Measurements from ENCODE around the gene YRDC.
A peak's percentile ranks its signal among the peaks of the same experiment; 100 is the strongest.

Gene YRDC

DNA sequence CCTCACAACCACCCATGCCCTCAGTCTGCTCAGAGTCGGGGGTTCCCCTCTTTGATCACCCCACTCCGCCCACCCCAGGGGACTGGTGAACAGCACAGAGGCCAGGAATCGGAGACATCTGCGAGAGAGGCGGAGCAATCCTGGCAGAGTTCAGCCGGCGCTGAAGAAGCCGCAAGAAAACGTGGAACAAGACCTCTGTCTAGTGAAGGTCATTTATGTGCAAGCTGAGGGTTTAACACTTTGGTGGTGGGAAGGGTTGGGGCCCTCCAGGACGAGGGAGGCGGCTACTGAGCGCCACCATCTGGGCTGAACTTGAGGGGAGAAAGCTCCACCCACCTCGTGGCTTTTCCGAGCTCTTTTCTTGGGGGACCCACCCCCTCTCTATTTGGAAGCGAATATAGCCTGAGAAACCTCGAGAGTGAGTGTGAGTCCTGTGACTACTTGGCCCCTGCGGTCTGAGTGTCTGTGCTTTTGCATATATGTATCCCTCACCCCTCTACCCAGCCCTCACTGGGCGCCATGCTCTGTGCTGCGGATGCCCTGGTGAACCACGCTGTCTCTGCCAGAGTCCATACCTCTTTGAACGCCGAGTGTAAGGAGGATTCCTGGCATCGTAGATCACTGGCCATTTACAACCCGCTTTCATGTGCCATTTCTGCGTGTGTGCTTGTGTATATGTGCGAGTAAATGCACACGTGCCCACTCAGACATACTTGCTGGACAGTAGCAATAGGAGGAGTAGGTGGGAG lies 41.9 kb downstream of the YRDC start:
- H3K27me3 ChIP-seq (ENCODE audit: control insufficient read depth, insufficient read depth, low read length) = peaks cover 77% of the 10 kb centered on the region
- peak overlapping the region; percentile 59 for H3K4me3 ChIP-seq (ENCODE audit: low read depth, low read length)

GRCh38 chr1:37764888-37765441 lies 43.0 kb downstream of the YRDC start, which contains the start of gene EPHA10:
TSS of gene EPHA10 (minus strand) at chr1:37765120. CDS start at chr1:37765066, 54 bp downstream.
- H3K36me3 ChIP-seq (ENCODE audit: control insufficient read depth, insufficient read depth, low read length) = no peaks in the 10 kb centered on the region
- peak within 1 kb of the TSS; percentile 59 for H3K4me3 ChIP-seq (ENCODE audit: low read depth, low read length)
- H3K27me3 ChIP-seq (ENCODE audit: control insufficient read depth, insufficient read depth, low read length) = peaks cover 84% of the 10 kb centered on the region
- no peak within 1 kb of the TSS for H3K9ac ChIP-seq (ENCODE audit: low read depth, low read length)
- peaks cover 17% of the 10 kb centered on the region for H3K4me1 ChIP-seq (ENCODE audit: control insufficient read depth, insufficient read depth, low read length)
- no peaks in the 10 kb centered on the region for H3K9me3 ChIP-seq (ENCODE audit: control insufficient read depth, insufficient read depth, low read length)
- H3K27ac ChIP-seq (ENCODE audit: low read depth, low read length) = no peak within 1 kb of the TSS

More for the DNA sequence above, 41.9 kb downstream of the YRDC start:
- Histone ChIP-seq H3K9me3 (ENCODE audit: control insufficient read depth, insufficient read depth, low read length) (no peaks in the 10 kb centered on the region), H3K4me1 (ENCODE audit: control insufficient read depth, insufficient read depth, low read length) (peaks cover 17% of the 10 kb centered on the region), H3K36me3 (ENCODE audit: control insufficient read depth, insufficient read depth, low read length) (no peaks in the 10 kb centered on the region), H3K9ac (ENCODE audit: low read depth, low read length) (no peak overlapping the region), H3K27ac (ENCODE audit: low read depth, low read length) (no peak overlapping the region)

DNA sequence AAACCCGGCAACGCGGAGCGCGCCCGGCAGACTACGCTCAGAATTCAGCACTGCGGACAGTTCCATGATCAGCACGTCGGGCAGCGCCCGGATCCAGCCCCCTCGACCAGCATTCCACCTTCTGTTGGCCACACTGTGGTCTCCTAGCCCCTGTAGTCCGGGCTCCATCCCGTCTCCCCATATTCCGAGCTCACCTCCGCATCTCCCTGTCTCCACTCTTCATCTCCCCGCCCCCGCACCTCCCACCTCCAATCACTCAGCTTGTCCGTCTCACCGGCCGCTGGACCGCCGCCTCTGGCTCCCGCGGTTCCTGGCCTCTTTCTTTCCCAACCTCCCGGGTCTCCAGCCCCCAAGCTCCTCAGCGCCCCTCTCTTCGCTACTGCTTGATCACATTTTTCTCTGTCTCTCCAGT lies 43.6 kb downstream of the YRDC start:
- Histone ChIP-seq H3K27ac (ENCODE audit: low read depth, low read length) (no peak overlapping the region), H3K9ac (ENCODE audit: low read depth, low read length) (no peak overlapping the region), H3K4me3 (ENCODE audit: low read depth, low read length) (peak overlapping the region; percentile 59; the same call in 1 of the 2 replicates), H3K36me3 (ENCODE audit: control insufficient read depth, insufficient read depth, low read length) (no peaks in the 10 kb centered on the region), H3K9me3 (ENCODE audit: control insufficient read depth, insufficient read depth, low read length) (no peaks in the 10 kb centered on the region), H3K4me1 (ENCODE audit: control insufficient read depth, insufficient read depth, low read length) (peaks cover 17% of the 10 kb centered on the region), H3K27me3 (ENCODE audit: control insufficient read depth, insufficient read depth, low read length) (peaks cover 87% of the 10 kb centered on the region)

- no peaks in the 10 kb centered on the region for H3K36me3 ChIP-seq (ENCODE audit: control insufficient read depth, insufficient read depth, low read length)
- H3K27ac ChIP-seq (ENCODE audit: low read depth, low read length) = no peak overlapping the region
- no peak overlapping the region for H3K4me3 ChIP-seq (ENCODE audit: low read depth, low read length)
- H3K4me1 ChIP-seq (ENCODE audit: control insufficient read depth, insufficient read depth, low read length) = peaks cover 17% of the 10 kb centered on the region
- no peak overlapping the region for H3K9ac ChIP-seq (ENCODE audit: low read depth, low read length)
- peaks cover 88% of the 10 kb centered on the region for H3K27me3 ChIP-seq (ENCODE audit: control insufficient read depth, insufficient read depth, low read length)
- no peaks in the 10 kb centered on the region for H3K9me3 ChIP-seq (ENCODE audit: control insufficient read depth, insufficient read depth, low read length)
These were observed 44.1 kb downstream of the YRDC start for GRCh38 chr1:37763791-37764413.

- H3K36me3 ChIP-seq (ENCODE audit: control insufficient read depth, insufficient read depth, low read length) = no peaks in the 10 kb centered on the region
- no peak overlapping the region for H3K9ac ChIP-seq (ENCODE audit: low read depth, low read length)
- H3K27ac ChIP-seq (ENCODE audit: low read depth, low read length) = no peak overlapping the region
- H3K4me1 ChIP-seq (ENCODE audit: control insufficient read depth, insufficient read depth, low read length) = peaks cover 17% of the 10 kb centered on the region
- no peaks in the 10 kb centered on the region for H3K9me3 ChIP-seq (ENCODE audit: control insufficient read depth, insufficient read depth, low read length)
- H3K4me3 ChIP-seq (ENCODE audit: low read depth, low read length) = no peak overlapping the region
- H3K27me3 ChIP-seq (ENCODE audit: control insufficient read depth, insufficient read depth, low read length) = peaks cover 95% of the 10 kb centered on the region
These were observed 45.5 kb downstream of the YRDC start for GRCh38 chr1:37762516-37762915.

DNA sequence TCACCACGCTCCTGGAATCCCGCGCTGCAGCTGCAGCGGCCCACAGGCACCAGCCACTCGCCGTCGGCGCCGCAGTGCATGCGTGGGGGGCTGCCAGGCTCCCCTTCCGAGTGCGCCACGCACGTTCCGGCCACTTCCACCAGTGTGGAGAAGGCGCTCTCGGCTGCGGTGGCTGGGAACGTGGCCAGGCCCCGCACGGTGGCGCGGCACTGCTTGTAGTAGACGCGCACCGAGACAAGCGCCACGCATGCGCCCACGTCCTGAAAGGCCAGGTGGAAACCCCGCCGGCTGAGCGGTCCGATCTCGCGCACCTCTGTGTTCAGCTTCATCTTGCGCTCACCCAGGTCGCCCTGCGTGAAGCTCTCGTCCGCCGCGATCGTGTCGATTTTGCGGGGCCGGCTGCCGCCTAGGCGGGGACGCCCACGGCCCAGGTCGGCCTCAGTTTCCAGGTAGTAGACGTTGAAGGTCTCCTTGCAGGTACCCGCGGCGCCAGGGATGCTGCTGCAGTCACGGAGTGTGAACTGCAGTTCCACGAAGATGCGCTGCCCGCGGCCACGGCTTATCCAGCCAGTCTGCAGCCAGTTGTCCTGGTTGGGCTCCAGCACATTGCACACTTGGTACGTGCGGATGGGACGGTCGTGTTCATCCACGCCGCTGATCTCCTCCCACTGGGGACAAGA lies 46.5 kb downstream of the YRDC start:
- Histone ChIP-seq H3K9me3 (ENCODE audit: control insufficient read depth, insufficient read depth, low read length) (no peaks in the 10 kb centered on the region), H3K27me3 (ENCODE audit: control insufficient read depth, insufficient read depth, low read length) (peaks cover 94% of the 10 kb centered on the region), H3K4me1 (ENCODE audit: control insufficient read depth, insufficient read depth, low read length) (peaks cover 8% of the 10 kb centered on the region), H3K27ac (ENCODE audit: low read depth, low read length) (no peak overlapping the region), H3K9ac (ENCODE audit: low read depth, low read length) (no peak overlapping the region), H3K4me3 (ENCODE audit: low read depth, low read length) (no peak overlapping the region), H3K36me3 (ENCODE audit: control insufficient read depth, insufficient read depth, low read length) (no peaks in the 10 kb centered on the region)

DNA sequence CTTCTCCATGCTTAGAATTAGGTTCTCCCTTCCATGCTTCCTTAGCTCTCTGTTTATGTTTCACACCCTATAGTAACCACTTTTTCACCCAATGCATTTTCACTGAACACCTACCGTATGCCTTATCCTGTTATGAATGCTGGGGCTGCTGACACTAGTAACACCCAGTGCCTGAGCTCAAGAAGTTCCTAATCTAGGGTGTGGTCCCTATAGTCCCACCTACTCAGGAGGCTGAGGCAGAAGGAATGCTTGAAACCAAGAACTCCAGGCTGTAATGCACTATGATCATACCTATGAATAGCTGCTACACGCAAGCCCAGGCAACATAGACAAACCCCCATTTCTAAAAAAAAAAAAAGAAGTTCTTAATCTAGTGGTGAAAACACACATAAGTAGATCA lies 48.6 kb downstream of the YRDC start:
- no peak overlapping the region for H3K4me3 ChIP-seq (ENCODE audit: low read depth, low read length)
- H3K27ac ChIP-seq (ENCODE audit: low read depth, low read length) = no peak overlapping the region
- no peaks in the 10 kb centered on the region for H3K36me3 ChIP-seq (ENCODE audit: control insufficient read depth, insufficient read depth, low read length)
- no peaks in the 10 kb centered on the region for H3K9me3 ChIP-seq (ENCODE audit: control insufficient read depth, insufficient read depth, low read length)
- peaks cover 95% of the 10 kb centered on the region for H3K27me3 ChIP-seq (ENCODE audit: control insufficient read depth, insufficient read depth, low read length)
- H3K4me1 ChIP-seq (ENCODE audit: control insufficient read depth, insufficient read depth, low read length) = no peaks in the 10 kb centered on the region
- H3K9ac ChIP-seq (ENCODE audit: low read depth, low read length) = no peak overlapping the region

DNA sequence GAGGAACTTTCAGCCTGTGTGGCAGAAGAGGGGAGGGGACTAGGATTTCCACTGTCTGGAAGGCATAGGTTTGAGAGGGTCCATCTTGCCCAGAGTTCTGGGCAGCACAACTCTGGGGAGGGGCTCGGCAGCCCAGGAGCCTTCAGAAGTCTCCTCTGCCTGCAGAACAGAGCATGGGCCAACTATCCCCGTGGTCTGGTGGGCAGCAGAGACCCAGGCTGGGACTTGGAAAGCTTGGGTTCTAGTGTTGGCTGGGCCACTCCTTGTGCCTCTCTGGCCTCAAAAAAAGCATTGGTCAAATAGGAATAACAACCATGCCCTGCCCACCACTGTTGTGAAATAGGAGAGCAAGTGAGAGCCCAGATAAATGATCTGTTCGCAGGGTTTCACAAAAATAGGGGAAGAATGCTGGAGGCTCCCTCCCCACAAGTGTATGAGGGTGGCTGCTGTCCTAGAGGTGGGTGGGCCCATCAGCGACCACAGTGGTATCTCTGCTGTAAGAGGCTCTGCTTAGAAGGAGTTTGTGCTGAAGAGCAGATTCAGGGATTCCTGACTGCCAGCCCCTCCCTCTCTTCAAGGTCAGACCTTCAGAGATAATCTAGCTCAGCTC lies 52.0 kb downstream of the YRDC start:
- H3K4me3 ChIP-seq (ENCODE audit: low read depth, low read length) = no peak overlapping the region
- no peaks in the 10 kb centered on the region for H3K4me1 ChIP-seq (ENCODE audit: control insufficient read depth, insufficient read depth, low read length)
- no peak overlapping the region for H3K9ac ChIP-seq (ENCODE audit: low read depth, low read length)
- peaks cover 94% of the 10 kb centered on the region for H3K27me3 ChIP-seq (ENCODE audit: control insufficient read depth, insufficient read depth, low read length)
- no peaks in the 10 kb centered on the region for H3K36me3 ChIP-seq (ENCODE audit: control insufficient read depth, insufficient read depth, low read length)
- no peaks in the 10 kb centered on the region for H3K9me3 ChIP-seq (ENCODE audit: control insufficient read depth, insufficient read depth, low read length)
- H3K27ac ChIP-seq (ENCODE audit: low read depth, low read length) = no peak overlapping the region

GRCh38 chr1:37755290-37755689 lies 52.7 kb downstream of the YRDC start:
- Histone ChIP-seq H3K9ac (ENCODE audit: low read depth, low read length) (no peak overlapping the region), H3K27me3 (ENCODE audit: control insufficient read depth, insufficient read depth, low read length) (peaks cover 98% of the 10 kb centered on the region), H3K4me1 (ENCODE audit: control insufficient read depth, insufficient read depth, low read length) (no peaks in the 10 kb centered on the region)

GRCh38 chr1:37753473-37754321 lies 54.3 kb downstream of the YRDC start:
- no peaks in the 10 kb centered on the region for H3K9me3 ChIP-seq (ENCODE audit: control insufficient read depth, insufficient read depth, low read length)
- no peak overlapping the region for H3K9ac ChIP-seq (ENCODE audit: low read depth, low read length)
- no peaks in the 10 kb centered on the region for H3K4me1 ChIP-seq (ENCODE audit: control insufficient read depth, insufficient read depth, low read length)
- no peaks in the 10 kb centered on the region for H3K36me3 ChIP-seq (ENCODE audit: control insufficient read depth, insufficient read depth, low read length)
- H3K4me3 ChIP-seq (ENCODE audit: low read depth, low read length) = peak overlapping the region; percentile 57
- no peak overlapping the region for H3K27ac ChIP-seq (ENCODE audit: low read depth, low read length)
- H3K27me3 ChIP-seq (ENCODE audit: control insufficient read depth, insufficient read depth, low read length) = peaks cover 91% of the 10 kb centered on the region

More at GRCh38 chr1:37755290-37755689, 52.7 kb downstream of the YRDC start:
- Histone ChIP-seq H3K36me3 (ENCODE audit: control insufficient read depth, insufficient read depth, low read length) (no peaks in the 10 kb centered on the region), H3K4me3 (ENCODE audit: low read depth, low read length) (no peak overlapping the region), H3K9me3 (ENCODE audit: control insufficient read depth, insufficient read depth, low read length) (no peaks in the 10 kb centered on the region), H3K27ac (ENCODE audit: low read depth, low read length) (no peak overlapping the region)

Data from HUES48 (cell line).